ENCODE measurements around the gene ROBO1.

Gene ROBO1

DNA sequence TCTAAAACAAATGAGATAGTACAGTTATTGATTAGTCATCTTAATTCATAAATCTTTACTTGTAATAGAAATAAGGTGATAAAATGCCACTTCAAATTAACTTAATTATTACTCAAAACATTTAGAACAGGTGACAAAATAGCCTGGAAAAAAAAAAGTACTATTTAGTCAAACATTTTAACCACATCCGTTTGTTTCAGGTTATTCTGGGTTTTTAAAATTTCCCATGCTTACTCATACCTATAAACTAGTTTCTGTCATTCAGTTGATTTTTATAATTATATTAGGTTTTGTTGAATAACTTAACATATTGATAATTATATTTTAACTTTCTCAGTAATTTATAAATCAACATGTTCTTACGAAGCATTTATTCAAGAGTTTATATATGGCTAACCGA is 483.0 kb downstream of the ROBO1 start:
- H3K9me3 Mint-ChIP-seq = peaks cover 23% of the 10 kb centered on the region
- H3K27ac Mint-ChIP-seq = no peak overlapping the region
- no peaks in the 10 kb centered on the region for H3K27me3 Mint-ChIP-seq
- H3K36me3 Mint-ChIP-seq (ENCODE audit: low read depth) = no peaks in the 10 kb centered on the region
- no peak for DNase-seq
- H3K4me3 Mint-ChIP-seq = no peak overlapping the region
- no peaks in the 10 kb centered on the region for H3K4me1 Mint-ChIP-seq (ENCODE audit: low read depth)

- Mint-ChIP-seq H3K27ac (no peak overlapping the region), H3K36me3 (ENCODE audit: low read depth) (no peaks in the 10 kb centered on the region), H3K4me3 (no peak overlapping the region), H3K27me3 (no peaks in the 10 kb centered on the region), H3K4me1 (ENCODE audit: low read depth) (no peaks in the 10 kb centered on the region), H3K9me3 (peaks cover 39% of the 10 kb centered on the region)
- DNase-seq = no peak
Observed at GRCh38 chr3:79278681-79279080, 489.1 kb downstream of the ROBO1 start.

DNA sequence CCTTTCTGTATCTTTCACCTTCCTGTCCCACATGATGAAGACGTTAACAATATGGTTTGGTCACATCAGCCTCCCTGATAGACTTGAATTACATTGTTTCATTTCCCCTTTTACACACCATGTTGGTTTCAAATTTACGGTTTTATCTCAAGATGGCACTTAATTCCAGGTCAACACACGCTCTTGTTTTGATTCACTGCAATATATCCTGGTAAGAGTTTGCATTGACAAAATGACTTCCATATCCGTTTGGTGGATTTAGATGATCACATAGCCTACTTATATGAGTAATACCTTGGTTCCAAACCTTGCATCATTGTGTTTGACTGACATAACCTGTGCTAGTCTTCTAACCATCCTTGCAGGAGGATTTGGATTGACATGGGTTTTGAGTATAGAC is 499.4 kb downstream of the ROBO1 start:
- no peaks in the 10 kb centered on the region for H3K36me3 Mint-ChIP-seq (ENCODE audit: low read depth)
- DNase-seq = no peak
- H3K9me3 Mint-ChIP-seq = peaks cover 9% of the 10 kb centered on the region
- no peaks in the 10 kb centered on the region for H3K27me3 Mint-ChIP-seq
- H3K4me3 Mint-ChIP-seq = no peak overlapping the region
- H3K27ac Mint-ChIP-seq = no peak overlapping the region
- no peaks in the 10 kb centered on the region for H3K4me1 Mint-ChIP-seq (ENCODE audit: low read depth)

GRCh38 chr3:79264892-79265291 is 502.9 kb downstream of the ROBO1 start:
- no peaks in the 10 kb centered on the region for H3K4me1 Mint-ChIP-seq (ENCODE audit: low read depth)
- DNase-seq = no peak
- no peak overlapping the region for H3K27ac Mint-ChIP-seq
- H3K36me3 Mint-ChIP-seq (ENCODE audit: low read depth) = no peaks in the 10 kb centered on the region
- no peak overlapping the region for H3K4me3 Mint-ChIP-seq
- H3K9me3 Mint-ChIP-seq = peaks cover 11% of the 10 kb centered on the region
- no peaks in the 10 kb centered on the region for H3K27me3 Mint-ChIP-seq

GRCh38 chr3:79263423-79263822 is 504.4 kb downstream of the ROBO1 start:
- no peak for DNase-seq
- Mint-ChIP-seq H3K4me1 (ENCODE audit: low read depth) (no peaks in the 10 kb centered on the region), H3K36me3 (ENCODE audit: low read depth) (no peaks in the 10 kb centered on the region), H3K27me3 (no peaks in the 10 kb centered on the region), H3K9me3 (peaks cover 9% of the 10 kb centered on the region), H3K27ac (no peak overlapping the region), H3K4me3 (no peak overlapping the region)

- no peak for DNase-seq
- H3K4me3 Mint-ChIP-seq = no peak overlapping the region
- H3K27ac Mint-ChIP-seq = no peak overlapping the region
- no peaks in the 10 kb centered on the region for H3K36me3 Mint-ChIP-seq (ENCODE audit: low read depth)
- no peaks in the 10 kb centered on the region for H3K27me3 Mint-ChIP-seq
- H3K9me3 Mint-ChIP-seq = peaks cover 5% of the 10 kb centered on the region
- H3K4me1 Mint-ChIP-seq (ENCODE audit: low read depth) = no peaks in the 10 kb centered on the region
Observed at GRCh38 chr3:79258479-79258878, 509.3 kb downstream of the ROBO1 start.

DNA sequence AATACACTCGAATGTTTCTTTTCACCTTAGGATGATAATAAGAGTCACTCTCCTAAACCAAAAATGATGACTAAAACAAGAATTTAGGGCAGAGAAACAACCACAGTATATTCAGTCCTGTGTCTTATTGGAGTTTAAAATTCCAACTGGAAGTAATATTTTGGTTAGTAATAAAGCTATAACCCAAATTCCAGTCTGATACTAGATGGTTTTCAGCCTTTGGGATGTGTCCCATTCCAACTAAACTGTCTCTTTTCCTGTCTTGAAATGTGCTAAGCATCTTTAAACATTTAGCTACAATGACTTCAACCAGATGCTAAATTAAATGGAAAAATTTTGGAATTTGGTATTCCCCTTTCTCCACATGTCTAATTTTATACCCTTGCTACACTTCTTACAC is 510.0 kb downstream of the ROBO1 start:
- no peaks in the 10 kb centered on the region for H3K4me1 Mint-ChIP-seq (ENCODE audit: low read depth)
- DNase-seq = no peak
- H3K4me3 Mint-ChIP-seq = no peak overlapping the region
- H3K27ac Mint-ChIP-seq = no peak overlapping the region
- no peaks in the 10 kb centered on the region for H3K27me3 Mint-ChIP-seq
- H3K36me3 Mint-ChIP-seq (ENCODE audit: low read depth) = no peaks in the 10 kb centered on the region
- peaks cover 5% of the 10 kb centered on the region for H3K9me3 Mint-ChIP-seq

- no peaks in the 10 kb centered on the region for H3K27me3 Mint-ChIP-seq
- H3K4me3 Mint-ChIP-seq = no peak overlapping the region
- H3K9me3 Mint-ChIP-seq = peaks cover 3% of the 10 kb centered on the region
- H3K27ac Mint-ChIP-seq = no peak overlapping the region
- no peaks in the 10 kb centered on the region for H3K4me1 Mint-ChIP-seq (ENCODE audit: low read depth)
- H3K36me3 Mint-ChIP-seq (ENCODE audit: low read depth) = no peaks in the 10 kb centered on the region
- DNase-seq = no peak
Observed at GRCh38 chr3:79255702-79256101, 512.1 kb downstream of the ROBO1 start.

DNA sequence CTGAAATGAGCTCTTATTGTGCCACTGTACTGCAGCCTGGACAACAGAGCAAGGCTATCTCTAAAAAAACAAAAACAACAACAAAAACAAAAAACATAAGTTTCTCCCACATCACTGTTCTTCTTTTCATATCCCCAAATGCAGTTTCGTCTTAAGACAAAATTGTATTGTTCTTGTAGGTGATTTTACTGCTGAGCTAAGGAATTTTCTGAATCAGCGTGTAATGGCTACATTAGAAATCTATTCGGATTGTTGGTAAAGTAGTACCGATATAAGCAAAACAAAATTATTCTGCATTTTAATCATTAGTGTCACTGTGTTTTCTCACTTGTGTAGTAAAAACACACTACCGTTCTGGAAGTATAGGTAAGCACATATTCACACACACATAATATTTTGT is 512.5 kb downstream of the ROBO1 start:
- H3K36me3 Mint-ChIP-seq (ENCODE audit: low read depth) = no peaks in the 10 kb centered on the region
- no peak overlapping the region for H3K27ac Mint-ChIP-seq
- no peaks in the 10 kb centered on the region for H3K4me1 Mint-ChIP-seq (ENCODE audit: low read depth)
- no peak overlapping the region for H3K4me3 Mint-ChIP-seq
- peaks cover 3% of the 10 kb centered on the region for H3K9me3 Mint-ChIP-seq
- H3K27me3 Mint-ChIP-seq = no peaks in the 10 kb centered on the region
- no peak for DNase-seq

GRCh38 chr3:79253704-79254103 is 514.1 kb downstream of the ROBO1 start:
- Mint-ChIP-seq H3K27ac (no peak overlapping the region), H3K4me1 (ENCODE audit: low read depth) (no peaks in the 10 kb centered on the region)

GRCh38 chr3:79253271-79253670 is 514.5 kb downstream of the ROBO1 start:
- no peak overlapping the region for H3K4me3 Mint-ChIP-seq

More at GRCh38 chr3:79253704-79254103, 514.1 kb downstream of the ROBO1 start:
- Mint-ChIP-seq H3K4me3 (no peak overlapping the region), H3K27me3 (no peaks in the 10 kb centered on the region), H3K36me3 (ENCODE audit: low read depth) (no peaks in the 10 kb centered on the region), H3K9me3 (peaks cover 9% of the 10 kb centered on the region)
- DNase-seq = no peak

DNA sequence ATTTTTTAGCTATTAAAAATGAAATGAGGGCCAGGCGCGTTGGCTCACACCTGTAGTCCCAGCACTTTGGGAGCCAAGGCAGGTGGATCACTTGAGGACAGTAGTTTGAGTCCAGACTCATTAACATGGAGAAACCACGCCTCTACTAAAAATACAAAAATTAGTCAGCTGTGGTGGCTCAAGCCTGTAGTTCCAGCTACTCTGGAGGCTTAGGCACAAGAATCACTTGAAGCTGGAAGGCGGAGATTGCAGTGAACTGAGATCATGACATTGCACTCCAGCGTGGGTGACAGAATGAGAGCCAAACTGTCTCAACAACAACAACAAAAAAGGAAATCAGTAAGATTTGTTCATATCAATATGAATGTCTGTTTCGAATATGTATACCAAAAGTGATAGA is 517.1 kb downstream of the ROBO1 start:
- DNase-seq = no peak
- peaks cover 13% of the 10 kb centered on the region for H3K9me3 Mint-ChIP-seq
- no peaks in the 10 kb centered on the region for H3K36me3 Mint-ChIP-seq (ENCODE audit: low read depth)
- H3K27me3 Mint-ChIP-seq = no peaks in the 10 kb centered on the region
- no peaks in the 10 kb centered on the region for H3K4me1 Mint-ChIP-seq (ENCODE audit: low read depth)
- H3K4me3 Mint-ChIP-seq = no peak overlapping the region
- no peak overlapping the region for H3K27ac Mint-ChIP-seq

More at GRCh38 chr3:79253271-79253670, 514.5 kb downstream of the ROBO1 start:
- no peaks in the 10 kb centered on the region for H3K27me3 Mint-ChIP-seq
- no peak overlapping the region for H3K27ac Mint-ChIP-seq
- no peaks in the 10 kb centered on the region for H3K36me3 Mint-ChIP-seq (ENCODE audit: low read depth)
- no peak for DNase-seq
- peaks cover 13% of the 10 kb centered on the region for H3K9me3 Mint-ChIP-seq
- H3K4me1 Mint-ChIP-seq (ENCODE audit: low read depth) = no peaks in the 10 kb centered on the region

- Mint-ChIP-seq H3K27me3 (no peaks in the 10 kb centered on the region), H3K4me3 (no peak overlapping the region), H3K36me3 (ENCODE audit: low read depth) (no peaks in the 10 kb centered on the region), H3K9me3 (peaks cover 11% of the 10 kb centered on the region), H3K27ac (no peak overlapping the region), H3K4me1 (ENCODE audit: low read depth) (no peaks in the 10 kb centered on the region)
- no peak for DNase-seq
Observed at GRCh38 chr3:79249701-79250100, 518.1 kb downstream of the ROBO1 start.

DNA sequence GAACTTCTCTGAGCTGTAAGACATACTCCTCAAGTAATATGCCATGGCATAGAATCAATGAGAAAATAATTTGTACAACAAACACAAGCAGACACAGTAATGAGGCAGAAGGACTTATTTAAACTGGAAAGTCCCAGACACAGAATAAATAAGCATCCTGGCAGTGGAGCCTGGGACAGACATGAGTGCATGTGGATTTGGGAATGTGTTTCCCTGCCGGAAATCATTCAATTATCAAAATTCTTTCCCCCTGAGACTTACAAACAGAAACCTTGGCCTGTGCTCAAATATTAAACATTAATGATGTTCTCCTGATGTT is 520.1 kb downstream of the ROBO1 start:
- Mint-ChIP-seq H3K4me3 (no peak overlapping the region), H3K36me3 (ENCODE audit: low read depth) (no peaks in the 10 kb centered on the region), H3K4me1 (ENCODE audit: low read depth) (no peaks in the 10 kb centered on the region), H3K27me3 (no peaks in the 10 kb centered on the region), H3K27ac (no peak overlapping the region), H3K9me3 (peaks cover 10% of the 10 kb centered on the region)
- no peak for DNase-seq

GRCh38 chr3:79246875-79247724 is 520.7 kb downstream of the ROBO1 start:
- no peak for DNase-seq
- H3K27ac Mint-ChIP-seq = no peak overlapping the region
- no peak overlapping the region for H3K4me3 Mint-ChIP-seq
- no peaks in the 10 kb centered on the region for H3K36me3 Mint-ChIP-seq (ENCODE audit: low read depth)
- peaks cover 10% of the 10 kb centered on the region for H3K9me3 Mint-ChIP-seq
- H3K27me3 Mint-ChIP-seq = no peaks in the 10 kb centered on the region
- no peaks in the 10 kb centered on the region for H3K4me1 Mint-ChIP-seq (ENCODE audit: low read depth)

Data from activated T-cell treated with anti-CD3 and anti-CD28 coated beads, Interleukin-2, amount 50 U/mL, for 24 hours (primary cell).